GM18519 (cell line): ENCODE measurements around the gene PPM1H.
"Not testable (repeated sequence)": the region's sequence is repeated elsewhere in the genome, so short reads cannot be mapped to it uniquely, and the experiment has no call there.

Experiments
- ATAC-seq: cut with Tn5 transposase; IDR thresholded peaks from one replicate; pipeline ENCODE4 v1.9.1; 2021; ENCODE audit warnings: mild to moderate bottlenecking, moderate library complexity; ENCODE audit not compliant: unreplicated experiment, low FRiP score

The PPM1H gene

DNA sequence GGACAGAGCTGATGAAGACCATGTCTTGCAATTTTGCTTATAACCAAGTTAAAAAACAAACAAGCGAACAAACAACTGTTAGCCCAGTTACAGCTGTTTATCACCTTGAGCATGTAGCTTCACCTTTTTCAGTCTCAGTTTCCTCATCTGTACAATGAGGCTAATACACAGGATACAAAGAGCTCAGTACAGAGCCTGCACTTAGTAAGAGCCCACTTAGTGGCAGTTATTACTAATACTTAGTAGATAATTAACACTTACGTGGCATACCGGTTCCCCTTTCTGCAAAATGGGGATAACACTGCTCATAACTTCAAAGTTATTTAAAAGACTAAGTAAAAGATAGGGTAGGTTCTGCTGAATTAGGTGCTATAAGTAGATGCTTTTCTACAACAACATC, 240.3 kb downstream of the PPM1H start:
- no peak for ATAC-seq

- no peak for ATAC-seq
Observed at GRCh38 chr12:62694116-62694515, 240.8 kb downstream of the PPM1H start.

DNA sequence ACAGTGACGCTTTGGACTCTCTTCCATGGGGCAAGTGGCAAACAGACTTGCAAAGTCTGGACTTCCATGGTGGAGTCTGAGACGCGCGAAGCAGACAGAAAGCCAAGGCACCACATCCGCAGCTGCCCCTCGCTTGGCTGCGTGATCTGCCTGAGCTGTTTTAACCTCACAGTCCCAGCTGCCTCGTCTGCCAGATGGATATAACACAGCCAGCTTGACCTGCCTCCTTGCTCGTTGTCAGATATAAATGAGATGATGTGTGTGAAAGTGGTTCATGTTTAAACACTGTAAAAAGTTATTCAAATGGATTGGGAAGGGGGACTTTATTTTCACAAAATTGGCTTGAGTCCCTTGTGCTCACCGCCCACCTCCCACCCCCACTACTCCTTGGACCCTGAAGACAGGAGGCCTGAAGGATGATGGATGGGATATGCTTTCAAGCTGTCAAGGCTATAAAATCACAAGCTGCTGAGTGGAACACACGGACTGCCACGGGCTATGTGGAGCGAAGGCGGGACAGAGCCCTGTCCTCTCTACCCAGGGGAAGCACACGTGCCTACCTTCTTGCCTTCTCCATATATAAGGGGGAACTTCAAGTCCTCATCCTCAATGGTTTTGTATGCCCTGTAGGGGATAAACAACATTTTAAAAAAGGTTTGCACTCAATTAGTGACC, 241.4 kb downstream of the PPM1H start:
- ATAC-seq = no peak

GRCh38 chr12:62692884-62693283, 242.1 kb downstream of the PPM1H start:
- ATAC-seq = no peak

GRCh38 chr12:62691309-62691708, 243.6 kb downstream of the PPM1H start:
- no peak for ATAC-seq

- no peak for ATAC-seq
Observed at GRCh38 chr12:62689042-62689839, 245.7 kb downstream of the PPM1H start.

DNA sequence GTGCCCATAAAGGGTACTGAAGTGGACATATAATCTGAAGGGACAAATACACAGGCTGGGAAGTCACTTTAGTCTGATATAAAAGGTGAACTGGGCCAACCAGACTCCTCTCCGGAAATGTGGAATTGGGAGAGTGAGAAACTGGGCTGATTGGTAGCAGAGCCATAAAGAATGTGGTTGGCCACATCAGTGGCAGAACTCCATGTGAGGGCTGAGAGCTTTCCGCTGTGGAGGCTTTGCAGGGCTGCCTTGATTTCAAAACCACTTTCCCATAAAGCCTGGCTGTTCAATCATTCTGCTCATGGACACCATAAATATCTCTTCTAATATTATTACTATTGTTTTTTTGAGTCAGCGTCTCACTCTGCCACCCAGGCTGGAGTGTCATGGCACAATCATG, 248.0 kb downstream of the PPM1H start:
- ATAC-seq = no peak

GRCh38 chr12:62684570-62685295, 250.2 kb downstream of the PPM1H start:
- no peak for ATAC-seq

GRCh38 chr12:62683776-62684569, 251.0 kb downstream of the PPM1H start:
- no peak for ATAC-seq

- no peak for ATAC-seq
Observed at GRCh38 chr12:62681306-62681705, 253.6 kb downstream of the PPM1H start.

GRCh38 chr12:62679608-62680007, 255.3 kb downstream of the PPM1H start:
- no peak for ATAC-seq

GRCh38 chr12:62677355-62677754, 257.6 kb downstream of the PPM1H start:
- ATAC-seq = no peak

DNA sequence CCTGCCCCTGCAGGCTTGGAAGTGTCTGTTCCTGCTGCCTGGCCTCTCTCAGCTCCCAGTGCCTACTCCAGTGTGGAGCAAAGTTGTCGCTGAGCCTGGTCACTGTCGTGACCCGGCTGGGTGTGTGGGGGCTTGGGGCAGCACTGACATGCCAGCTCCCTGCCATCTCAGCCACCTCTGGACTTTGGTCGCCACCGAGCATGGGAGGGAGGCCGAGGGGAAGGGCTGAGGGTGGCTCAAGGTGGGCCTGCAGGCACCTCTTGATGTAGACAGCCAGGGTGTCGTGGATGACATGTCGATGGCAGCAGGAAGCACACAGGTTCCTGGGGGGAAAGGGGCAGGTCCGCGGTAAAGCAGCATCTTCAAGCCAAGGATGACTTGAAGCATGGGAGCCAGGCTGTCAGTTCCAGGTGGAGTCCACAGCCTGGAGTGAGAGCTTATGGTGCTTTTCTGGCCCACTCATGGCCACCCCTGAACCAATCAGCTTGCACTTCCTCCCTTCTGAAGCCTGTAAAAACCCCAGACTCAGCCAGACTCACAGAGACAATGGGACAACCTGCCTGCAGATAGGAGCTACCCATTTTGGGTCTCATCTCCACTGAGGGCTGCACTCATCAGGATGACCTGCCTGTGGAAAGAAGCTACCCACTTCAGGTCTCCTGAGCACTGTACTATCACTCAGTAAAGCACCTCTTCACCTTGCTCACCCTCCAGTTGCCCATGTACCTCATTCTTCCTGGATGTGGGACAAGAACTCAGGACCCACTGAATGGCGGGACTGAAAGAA, 258.2 kb downstream of the PPM1H start:
- no peak for ATAC-seq

GRCh38 chr12:62673028-62673815, 261.7 kb downstream of the PPM1H start:
- no peak for ATAC-seq

GRCh38 chr12:62670986-62671720, 263.8 kb downstream of the PPM1H start:
- ATAC-seq = no peak

- ATAC-seq = no peak
Observed at GRCh38 chr12:62668782-62669181, 266.2 kb downstream of the PPM1H start.

DNA sequence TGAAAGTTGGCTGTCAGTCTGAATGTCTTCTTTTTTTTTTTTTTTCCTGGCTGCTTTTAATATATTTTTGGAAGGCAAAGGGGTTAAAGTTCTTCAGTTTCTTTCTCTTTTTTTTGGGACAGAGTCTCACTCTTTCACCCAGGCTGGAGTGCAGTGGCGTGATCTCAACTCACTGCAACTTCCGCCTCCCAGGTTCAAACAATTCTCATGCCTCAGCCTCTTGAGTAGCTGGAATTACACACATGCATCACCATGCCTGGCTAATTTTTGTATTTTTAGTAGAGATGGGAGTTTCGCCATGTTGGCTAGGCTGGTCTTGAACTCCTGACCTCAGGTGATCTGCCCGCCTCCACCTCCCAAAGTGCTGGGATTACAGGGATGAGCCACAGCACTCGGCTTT, 270.0 kb downstream of the PPM1H start:
- ATAC-seq = not testable (repeated sequence)

- no peak for ATAC-seq
Observed at GRCh38 chr12:62660756-62661155, 274.2 kb downstream of the PPM1H start.
